CD4-positive, alpha-beta T cell treated with Interleukin-17A for 1 hour (primary cell): Measurements from ENCODE around the gene KRTAP12-4.
A peak's percentile ranks its signal among the peaks of the same experiment; 100 is the strongest.
"Not testable (repeated sequence)": the region's sequence is repeated elsewhere in the genome, so short reads cannot be mapped to it uniquely, and the experiment has no call there.

ENCODE experiments used
- DNase-seq: peaks from one replicate; pipeline ENCODE4 v3.0.0-alpha.2; 2020

KRTAP12-4 gene, protein sequence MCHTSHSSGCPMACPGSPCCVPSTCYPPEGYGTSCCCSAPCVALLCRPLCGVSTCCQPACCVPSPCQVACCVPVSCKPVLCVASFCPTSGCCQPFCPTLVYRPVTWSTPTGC

DNA sequence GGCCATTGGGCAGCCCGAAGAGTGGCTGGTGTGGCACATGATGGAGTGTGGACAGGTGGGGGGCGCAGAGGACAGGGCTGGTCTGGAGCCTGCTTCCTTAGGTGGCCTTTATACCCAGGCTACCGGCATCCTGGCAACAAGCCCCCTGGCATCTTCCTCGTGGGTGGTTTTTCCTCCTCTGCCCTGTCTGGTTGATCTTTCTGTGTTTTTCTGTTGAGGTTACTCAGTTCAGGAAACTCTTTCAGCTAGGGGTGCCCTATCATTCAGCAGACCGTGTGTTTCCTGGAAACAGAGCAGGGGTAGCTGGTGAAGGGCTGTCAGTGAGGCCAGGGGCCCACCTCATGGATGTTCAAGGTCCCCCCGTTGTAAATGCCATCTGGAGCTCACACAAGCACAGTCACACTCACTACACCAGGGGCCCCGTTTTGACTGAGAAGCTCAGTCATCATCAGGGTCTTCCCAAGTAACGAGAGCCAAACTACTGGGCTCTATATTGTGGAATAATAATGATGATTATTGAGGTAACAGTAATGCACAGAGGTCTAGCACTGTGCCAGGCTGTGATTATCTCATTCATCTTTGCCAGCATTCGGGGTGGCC lies at the start of gene KRTAP12-4:
Gene KRTAP12-4 (minus strand): TSS at position 84 of the 600 bp plus-strand sequence. CDS start 45 bp downstream, at position 39.
- DNase-seq = peak; percentile 14

- DNase-seq = no peak
These were observed 49.5 kb upstream of the KRTAP12-4 start for GRCh38 chr21:44703731-44704635.

DNA sequence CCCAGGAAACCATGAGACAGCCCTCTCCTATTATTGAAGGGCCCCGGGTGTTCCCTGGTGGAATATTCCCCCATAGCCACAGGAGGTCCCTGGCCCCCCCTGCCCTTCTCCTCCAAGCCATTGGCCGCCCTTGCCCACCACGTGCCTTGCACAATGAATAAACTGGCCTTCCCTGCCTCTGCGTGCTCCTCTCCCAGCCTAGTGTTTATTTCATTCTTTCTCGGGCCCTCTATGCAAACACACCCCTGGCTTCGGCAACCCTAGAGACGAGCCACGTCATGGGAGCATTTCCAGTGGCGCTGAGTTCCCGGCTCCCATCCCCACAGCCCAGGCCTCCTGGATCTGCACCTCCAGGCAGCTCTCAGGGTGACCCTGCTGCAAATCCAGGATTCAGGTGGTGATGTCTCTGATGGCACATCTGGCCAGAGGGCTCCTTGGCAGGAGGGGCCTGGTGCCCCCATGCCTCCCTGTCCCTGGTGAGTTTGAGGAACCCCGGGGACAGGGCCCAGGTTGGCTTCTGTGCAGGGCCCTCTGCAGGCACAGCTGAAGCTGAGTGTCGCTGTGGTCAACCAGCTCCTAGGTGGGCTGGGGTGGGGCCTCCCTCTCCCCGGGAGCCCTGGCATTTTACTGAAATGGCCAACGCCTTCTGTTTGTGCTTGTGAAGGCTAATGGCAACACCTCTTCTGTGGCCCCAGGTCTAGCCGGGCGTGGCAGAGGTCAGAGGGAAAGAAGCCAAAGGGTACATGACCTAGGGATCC lies 48.7 kb upstream of the KRTAP12-4 start:
- DNase-seq = no peak

DNA sequence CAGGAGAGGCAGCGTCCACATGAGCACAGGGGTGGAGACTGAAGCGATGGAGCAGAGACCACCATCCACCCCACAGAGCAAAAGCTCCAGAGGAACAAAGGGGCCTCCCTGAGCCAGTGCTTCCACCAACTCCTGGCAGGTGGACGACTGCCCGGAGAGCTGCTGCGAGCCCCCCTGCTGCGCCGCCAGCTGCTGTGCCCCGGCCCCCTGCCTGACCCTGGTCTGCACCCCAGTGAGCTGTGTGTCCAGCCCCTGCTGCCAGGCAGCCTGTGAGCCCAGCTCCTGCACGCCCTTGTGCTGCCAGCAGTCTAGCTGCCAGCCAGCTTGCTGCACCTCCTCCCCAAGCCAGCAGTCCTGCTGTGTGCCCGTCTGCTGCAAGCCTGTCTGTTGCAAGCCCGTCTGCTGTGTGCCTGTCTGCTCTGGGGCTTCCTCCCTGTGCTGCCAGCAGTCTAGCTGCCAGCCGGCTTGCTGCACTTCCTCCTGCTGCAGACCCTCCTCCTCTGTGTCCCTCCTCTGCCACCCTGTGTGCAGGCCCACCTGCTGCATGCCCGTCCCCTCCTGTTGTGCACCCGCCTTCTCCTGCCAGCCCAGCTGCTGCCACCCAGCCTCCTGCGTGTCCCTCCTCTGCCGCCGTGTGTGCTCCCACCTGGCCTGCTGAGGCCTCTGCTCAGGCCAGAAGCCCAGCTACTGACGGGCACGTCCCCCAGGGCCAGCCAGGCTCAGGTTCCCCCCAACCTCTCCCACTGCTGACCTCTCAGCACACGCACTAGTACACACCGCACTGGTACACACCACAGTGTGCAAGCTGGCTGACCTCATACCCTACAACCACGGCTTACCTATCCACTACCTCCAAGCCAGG lies 47.9 kb upstream of the KRTAP12-4 start:
- DNase-seq = no peak

DNA sequence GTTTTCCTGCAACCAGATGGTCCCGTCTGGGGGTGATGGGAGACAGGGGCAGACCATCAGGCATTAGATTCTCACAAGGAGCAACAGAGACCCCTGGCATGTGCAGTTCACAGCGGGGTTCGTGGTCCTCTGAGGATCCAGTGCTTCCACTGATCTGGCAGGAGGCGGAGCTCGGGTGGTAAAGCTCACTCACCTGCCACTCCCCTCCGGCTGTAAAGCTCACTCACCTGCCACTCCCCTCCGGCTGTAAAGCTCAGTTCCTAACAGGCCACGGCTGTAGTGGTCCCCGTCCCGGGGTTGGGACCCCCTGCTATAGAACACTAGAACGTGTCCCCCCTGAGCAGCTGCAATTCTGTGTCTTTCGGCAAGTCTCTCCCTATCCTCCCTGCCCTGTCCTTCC lies 47.1 kb upstream of the KRTAP12-4 start:
- DNase-seq = no peak

- DNase-seq = no peak
These were observed 46.6 kb upstream of the KRTAP12-4 start for GRCh38 chr21:44701023-44701400.

DNA sequence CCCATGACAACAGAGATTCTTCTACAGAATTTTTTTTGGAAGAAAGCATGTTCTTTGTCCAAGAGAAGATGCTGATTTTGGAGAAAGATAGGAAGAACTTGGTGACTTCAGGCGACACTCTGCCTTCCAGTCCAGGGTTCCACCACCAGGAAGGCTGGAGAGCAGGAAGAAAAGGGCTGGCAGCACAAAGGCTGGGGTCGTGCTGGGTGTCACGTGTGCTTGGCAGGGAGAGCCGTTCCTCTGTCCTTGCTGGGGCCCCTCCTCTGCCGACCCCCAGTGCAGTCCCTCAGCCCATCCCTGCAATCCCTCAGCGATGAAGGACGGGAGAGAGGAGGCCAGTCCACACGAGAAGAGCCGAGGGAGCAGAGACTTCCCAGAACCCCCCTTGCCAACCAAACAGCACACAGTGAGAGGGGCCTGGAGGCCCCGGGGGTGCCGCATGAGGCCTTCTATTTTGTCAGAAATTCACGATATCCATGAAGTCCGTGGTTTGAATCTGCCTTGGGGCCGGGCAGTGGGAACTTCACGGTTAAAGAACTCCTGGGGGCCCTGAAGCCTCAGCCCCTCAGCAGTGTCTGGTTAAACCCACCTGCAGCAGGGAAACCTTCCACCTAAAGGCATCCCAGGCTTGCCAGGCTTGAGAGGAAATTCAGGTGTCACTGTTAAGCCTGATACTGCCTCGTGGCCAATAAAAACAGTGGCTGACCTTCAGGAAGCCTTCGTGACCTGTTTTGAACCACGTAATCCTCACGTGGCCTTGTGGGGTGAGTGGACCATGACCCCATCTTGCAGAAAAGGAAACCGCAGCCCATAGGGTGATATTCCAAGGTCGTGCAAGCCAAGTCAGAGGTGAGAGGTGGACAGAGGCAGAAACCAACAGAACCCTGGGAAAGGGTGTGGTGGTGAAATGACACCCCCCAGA lies 45.9 kb upstream of the KRTAP12-4 start:
- DNase-seq = no peak

DNA sequence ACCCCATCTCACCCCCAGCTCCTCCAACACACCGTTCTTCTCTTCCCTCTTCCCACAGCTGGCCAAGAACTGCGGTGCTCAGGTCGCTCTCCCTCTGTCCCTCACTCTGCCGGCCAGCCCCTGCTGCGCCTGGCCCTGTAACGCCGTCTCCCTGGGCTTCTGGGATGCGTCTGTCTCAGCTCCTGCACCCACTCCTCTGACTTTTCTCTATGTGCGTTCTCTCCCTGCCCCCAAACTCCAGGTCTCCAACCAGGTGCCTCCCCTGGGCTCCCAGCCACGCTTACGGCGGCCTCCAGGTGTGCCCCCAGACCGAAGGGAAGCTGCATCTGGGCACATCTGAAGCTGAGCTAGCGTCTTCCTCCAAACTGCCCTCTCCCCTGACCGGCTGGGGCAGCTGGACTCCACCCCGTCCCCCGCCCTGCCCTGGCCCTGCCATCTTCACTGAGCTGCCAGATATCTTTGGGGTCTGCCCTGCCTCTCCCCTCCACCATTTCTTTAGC lies 45.1 kb upstream of the KRTAP12-4 start:
- DNase-seq = no peak

- no peak for DNase-seq
These were observed 43.6 kb upstream of the KRTAP12-4 start for GRCh38 chr21:44697811-44698734.

DNA sequence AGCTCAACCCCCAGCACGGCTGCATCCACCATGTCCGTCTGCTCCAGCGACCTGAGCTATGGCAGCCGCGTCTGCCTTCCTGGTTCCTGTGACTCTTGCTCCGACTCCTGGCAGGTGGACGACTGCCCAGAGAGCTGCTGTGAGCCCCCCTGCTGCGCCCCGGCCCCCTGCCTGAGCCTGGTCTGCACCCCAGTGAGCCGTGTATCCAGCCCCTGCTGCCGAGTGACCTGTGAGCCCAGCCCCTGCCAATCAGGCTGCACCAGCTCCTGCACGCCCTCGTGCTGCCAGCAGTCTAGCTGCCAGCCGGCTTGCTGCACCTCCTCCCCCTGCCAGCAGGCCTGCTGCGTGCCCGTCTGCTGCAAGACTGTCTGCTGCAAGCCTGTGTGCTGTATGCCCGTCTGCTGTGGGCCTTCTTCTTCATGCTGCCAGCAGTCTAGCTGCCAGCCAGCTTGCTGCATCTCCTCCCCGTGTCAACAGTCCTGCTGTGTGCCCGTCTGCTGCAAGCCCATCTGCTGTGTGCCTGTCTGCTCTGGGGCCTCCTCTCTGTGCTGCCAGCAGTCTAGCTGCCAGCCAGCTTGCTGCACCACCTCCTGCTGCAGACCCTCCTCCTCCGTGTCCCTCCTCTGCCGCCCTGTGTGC lies 42.8 kb upstream of the KRTAP12-4 start, which contains the start of gene KRTAP10-12:
Gene KRTAP10-12 (plus strand): TSS at position 1 of the 639 bp plus-strand sequence. CDS start 30 bp downstream, at position 31.
- DNase-seq = not testable (repeated sequence)

- DNase-seq = no peak
These were observed 42.1 kb upstream of the KRTAP12-4 start for GRCh38 chr21:44696572-44696971.

DNA sequence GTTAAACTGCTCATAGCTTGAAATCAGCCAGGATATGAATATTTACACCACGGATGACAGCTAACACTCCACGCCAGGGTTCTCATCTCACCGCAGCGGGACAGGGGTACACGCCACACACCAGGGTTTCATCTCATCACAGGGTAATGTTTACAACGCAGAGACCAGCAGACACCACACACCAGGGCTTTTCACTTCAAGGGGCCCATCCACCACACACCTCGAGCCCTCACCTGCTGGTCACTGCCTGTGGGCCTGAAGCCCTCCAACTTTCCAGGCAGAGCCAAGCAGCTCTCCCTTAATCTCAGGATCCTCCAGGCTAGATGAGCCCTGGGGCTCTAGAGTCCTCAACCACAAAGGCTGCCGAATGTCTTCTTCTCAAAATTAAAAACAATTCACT lies 41.2 kb upstream of the KRTAP12-4 start:
- DNase-seq = no peak

DNA sequence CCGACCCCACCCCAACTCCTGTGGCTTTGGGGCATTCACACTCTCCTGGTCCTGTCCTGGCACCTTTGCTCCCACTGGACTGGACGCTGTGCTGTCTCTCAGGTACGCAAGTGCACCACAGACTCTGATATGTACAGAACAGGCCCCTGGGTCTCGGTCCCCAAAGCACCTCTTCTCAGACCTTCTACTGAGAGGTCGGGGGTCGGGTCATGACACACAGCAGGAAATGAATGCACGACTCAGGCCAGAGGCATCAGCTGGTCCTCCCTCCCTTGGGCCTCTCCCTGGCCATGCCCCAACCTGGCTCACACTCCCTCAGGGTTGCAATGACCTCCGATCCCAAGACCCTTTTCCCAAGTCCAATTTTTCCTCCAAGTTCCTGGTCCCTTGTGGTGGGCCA lies 40.7 kb upstream of the KRTAP12-4 start:
- no peak for DNase-seq

DNA sequence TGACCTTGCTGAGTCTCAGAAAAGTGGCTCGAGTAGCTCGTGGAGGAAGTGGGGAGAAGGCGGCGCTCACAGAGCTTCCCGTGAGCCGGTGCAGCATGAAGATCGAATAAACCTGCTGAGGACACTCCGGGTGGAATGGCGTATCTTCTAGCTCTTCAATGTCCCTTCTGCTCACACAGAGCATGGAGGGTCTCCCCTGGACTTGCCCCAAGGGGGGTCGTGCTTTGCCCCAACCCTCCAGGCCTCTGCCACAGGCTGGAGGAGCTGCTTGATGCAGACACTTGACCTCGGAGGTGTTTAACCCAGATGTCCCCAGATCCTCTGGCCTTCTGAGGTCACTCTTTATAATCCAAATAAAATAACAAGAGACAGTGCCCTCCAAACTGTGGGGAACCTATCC lies 40.3 kb upstream of the KRTAP12-4 start:
- DNase-seq = no peak

- no peak for DNase-seq
These were observed 38.5 kb upstream of the KRTAP12-4 start for GRCh38 chr21:44692798-44693512.

- no peak for DNase-seq
These were observed 37.2 kb upstream of the KRTAP12-4 start for GRCh38 chr21:44691686-44692085.

DNA sequence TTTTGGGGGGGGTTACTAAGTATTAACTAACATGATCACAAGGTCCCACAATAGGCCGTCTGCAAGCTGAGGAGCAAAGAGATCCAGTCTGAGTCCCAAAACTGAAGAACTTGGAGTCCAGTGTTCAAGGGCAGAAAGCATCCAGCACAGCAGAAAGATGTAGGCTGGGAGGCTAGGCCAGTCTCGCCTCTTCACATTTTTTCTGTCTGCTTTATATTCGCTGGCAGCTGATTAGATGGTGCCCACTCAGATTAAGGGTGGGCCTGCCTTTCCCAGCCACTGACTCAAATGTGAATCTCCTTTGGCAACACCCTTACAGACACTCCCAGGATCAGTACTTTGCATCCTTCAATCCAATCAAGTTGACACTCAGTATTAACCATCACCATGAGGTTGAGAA lies 35.3 kb upstream of the KRTAP12-4 start:
- DNase-seq = not testable (repeated sequence)

GRCh38 chr21:44687671-44688070 lies 33.2 kb upstream of the KRTAP12-4 start:
- DNase-seq = no peak
